Measurements from ENCODE around the gene TBC1D23.

DNA sequence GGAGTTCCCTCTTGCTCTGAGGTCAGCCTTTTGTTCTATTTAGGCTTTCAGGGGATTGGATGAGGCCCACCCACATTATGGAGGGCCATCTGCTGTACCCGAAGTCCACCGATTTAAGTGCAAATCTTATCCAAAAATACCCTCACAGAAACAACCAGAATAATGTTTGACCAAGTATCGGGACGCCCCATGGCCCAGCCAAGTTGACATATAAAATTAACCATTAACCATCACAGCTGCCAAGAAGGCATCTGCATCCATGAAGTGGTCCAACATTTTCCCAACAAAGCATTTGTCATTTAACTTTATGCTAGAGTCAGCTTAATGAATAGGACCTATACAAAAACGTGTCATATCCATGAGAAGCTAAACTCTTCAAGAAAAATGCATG, 46.2 kb upstream of the TBC1D23 start:
- TF ChIP-seq CTCF (conservative IDR thresholded peaks at IDR 0.05), result no peak
- no peak for TF ChIP-seq EZH2 (IDR thresholded peaks at IDR 0.05; ENCODE audit: low read depth)

Measured in PC-9 (cell line).